Naive thymus-derived CD8-positive, alpha-beta T cell (primary cell): ENCODE results near the gene PNRC1. TPM values are rescaled to one million over a fixed set of nuclear protein-coding genes. Genes with fewer than 3 reads are reported as not detected.

Experiments
- polyA plus RNA-seq, 3 donors: library from polyadenylated mRNA; unstranded; fragments of 300-500 nt; fragmentation: Illumina TruSeq; gene quantifications; one replicate each; pipeline ENCODE4 v1.2.3, GENCODE V29; 2021
- total RNA-seq, 8 experiments: library from RNA in 2 of 8; stranded (reverse) in 2 of 8; gene quantifications; one replicate each; pipeline ENCODE4 v1.2.3 and lab custom pipeline; 2021 to 2026

PNRC1 gene
- total and polyA plus RNA-seq, 5 experiments from 2014 or later: 561 to 737 (median 645) TPM

Other genes with a start within 250 kb of the PNRC1 start
- 10 to 100 TPM; 16.8 to 18.8 TPM for gene RNGTT, start 117.1 kb upstream of the PNRC1 start, total RNA-seq
- 10 to 100 TPM; 14.7 to 17.6 (median 16.6) TPM for gene RNGTT, start 117.1 kb upstream of the PNRC1 start, polyA plus RNA-seq
- gene SRSF12, start 37.3 kb downstream of the PNRC1 start, total RNA-seq: not detected
- gene SRSF12, start 37.3 kb downstream of the PNRC1 start, polyA plus RNA-seq: under 1 TPM in 2 of 3 donors, not detected in 1; 0.05 to 0.20 TPM
- gene PM20D2, start 65.3 kb downstream of the PNRC1 start, total RNA-seq: 10 to 100 TPM; 12.7 to 13.3 TPM
- 10 to 100 TPM in 1 of 3 donors, 1 to 10 TPM in 2; 8.9 to 11.9 (median 9.9) TPM for gene PM20D2, start 65.3 kb downstream of the PNRC1 start, polyA plus RNA-seq
- not detected for gene GABRR1, start 136.6 kb downstream of the PNRC1 start, total RNA-seq
- not detected for gene GABRR1, start 136.6 kb downstream of the PNRC1 start, polyA plus RNA-seq
- 1 to 10 TPM; 1.2 to 2.9 TPM for gene GABRR2, start 234.5 kb downstream of the PNRC1 start, total RNA-seq
- gene GABRR2, start 234.5 kb downstream of the PNRC1 start, polyA plus RNA-seq: not detected